OCI-LY7 (cell line): ENCODE results near the gene PLAC1. TPM values are rescaled to one million over a fixed set of nuclear protein-coding genes. Genes with fewer than 3 reads are reported as not detected.

Experiments used
- BruUV-seq: library from RNA; stranded (reverse); fragments of 400-500 nt; replicated peaks from 2 replicates; lab custom pipeline; 2021; lab: Mats Ljungman, UMichigan
- CTCF ChIA-PET: fragments of 300-600 bp; sonication (Branson Sonifier 250); formaldehyde crosslinking; loops from one replicate; lab custom pipeline; 2022; ENCODE audit warnings: antibody characterized with exemption; ENCODE audit not compliant: unreplicated experiment; lab: Charles Lee
- POLR2A ChIA-PET: fragments of 300-600 bp; sonication (Branson Sonifier 250); formaldehyde crosslinking; loops from one replicate; lab custom pipeline; 2022; ENCODE audit warnings: antibody characterized with exemption; lab: Charles Lee
- DNase-seq: peaks from one replicate; pipeline ENCODE4 v3.0.0-alpha.2; 2015; ENCODE audit warnings: low spot score
- H2AFZ ChIP-seq: fragments of 200-600 bp; sonication (generic), shearing (Covaris generic); 2 replicates; pipeline ENCODE4 v1.6.1; 2014; ENCODE audit warnings: mild to moderate bottlenecking, antibody characterized with exemption, low read length, moderate library complexity
- H3K27ac ChIP-seq: fragments of 200-600 bp; sonication (generic); 2 replicates; pipeline ENCODE4 v1.5.1; 2014; ENCODE audit warnings: mixed run types, low read depth, mild to moderate bottlenecking, moderate library complexity, low read length, inconsistent platforms; ENCODE audit not compliant: poor library complexity, severe bottlenecking
- H3K36me3 ChIP-seq: fragments of 200-600 bp; sonication (generic); 2 replicates; pipeline ENCODE4 v1.6.1; 2014; ENCODE audit warnings: mild to moderate bottlenecking, antibody characterized with exemption, low read length, moderate library complexity, mixed read lengths; ENCODE audit not compliant: insufficient read depth
- H3K4me1 ChIP-seq: fragments of 200-600 bp; sonication (generic); 2 replicates; pipeline ENCODE4 v1.5.1; 2014; ENCODE audit warnings: mild to moderate bottlenecking, low read length; ENCODE audit not compliant: insufficient read depth, poor library complexity, severe bottlenecking
- H3K4me2 ChIP-seq: fragments of 200-600 bp; sonication (generic); 2 replicates; pipeline ENCODE4 v1.6.1; 2014; ENCODE audit warnings: mild to moderate bottlenecking, low read length
- H3K4me3 ChIP-seq: fragments of 200-600 bp; sonication (generic); 2 replicates; pipeline ENCODE4 v1.5.1; 2014; ENCODE audit warnings: mild to moderate bottlenecking, low read depth, low read length; ENCODE audit not compliant: poor library complexity, severe bottlenecking
- H3K79me2 ChIP-seq: fragments of 200-600 bp; sonication (generic); 2 replicates; pipeline ENCODE4 v1.6.1; 2016; ENCODE audit warnings: low read depth, mild to moderate bottlenecking, low read length, moderate library complexity, mixed read lengths; ENCODE audit not compliant: insufficient read depth
- H3K9me2 ChIP-seq: fragments of 200-600 bp; sonication (generic); 2 replicates; pipeline ENCODE4 v1.6.1; 2016; ENCODE audit warnings: mild to moderate bottlenecking, low read length, mixed read lengths; ENCODE audit not compliant: insufficient read depth
- H3K9me3 ChIP-seq: fragments of 200-600 bp; sonication (generic); 2 replicates; pipeline ENCODE4 v1.6.1; 2014; ENCODE audit warnings: mild to moderate bottlenecking, mixed run types, low read length, mixed read lengths
- H4K20me1 ChIP-seq: fragments of 200-600 bp; sonication (generic); 2 replicates; pipeline ENCODE4 v1.6.1; 2014; ENCODE audit warnings: mild to moderate bottlenecking, antibody characterized with exemption, low read length, moderate library complexity, mixed read lengths; ENCODE audit not compliant: insufficient read depth
- EZH2phosphoT487 ChIP-seq: fragments of 200-600 bp; sonication (generic); IDR thresholded peaks from 2 replicates; pipeline ENCODE4 v1.6.1; 2018; ENCODE audit warnings: low read depth, borderline replicate concordance, mild to moderate bottlenecking, mixed run types, antibody characterized with exemption, low read length, moderate library complexity, mixed read lengths
- intact Hi-C: fragments of 100-400 bp; cut with micrococcal nuclease; formaldehyde crosslinking; loops from one replicate; pipeline ENCODE4 v1.10.0; 2022; ENCODE audit not compliant: unreplicated experiment
- total RNA-seq, 2 experiments: library from RNA; depleted of rRNA in 1 of 2; stranded (reverse); fragments of >200 nt in 1 of 2; shearing (Covaris generic) in 1 of 2; gene quantifications; 2 replicates each; pipeline ENCODE4 v1.2.3, GENCODE V29; 2014 to 2022
- TF ChIP-seq, protein P1 (sequence below): fragments of 200-600 bp; sonication (generic); conservative IDR thresholded peaks from 2 replicates; pipeline ENCODE4 v1.5.1; 2014; ENCODE audit warnings: mild to moderate bottlenecking, antibody characterized with exemption, low read length, moderate library complexity, mixed read lengths

PLAC1 gene
- total RNA-seq, 2 experiments from 2014 or later: 0.28 TPM; not detected in 1

- no TSS peak for BruUV-seq
- Histone ChIP-seq H2AFZ (no peak overlapping the region), H3K9me2 (no peaks in the 10 kb centered on the region), H3K4me3 (no peak overlapping the region), H4K20me1 (no peaks in the 10 kb centered on the region), H3K9me3 (no peaks in the 10 kb centered on the region), H3K27ac (no peak overlapping the region), H3K4me1 (no peaks in the 10 kb centered on the region), H3K36me3 (no peaks in the 10 kb centered on the region), H3K4me2 (no peak overlapping the region), H3K79me2 (no peaks in the 10 kb centered on the region)
- intact Hi-C loops: no loop called here
- TF ChIP-seq, protein P1, sequence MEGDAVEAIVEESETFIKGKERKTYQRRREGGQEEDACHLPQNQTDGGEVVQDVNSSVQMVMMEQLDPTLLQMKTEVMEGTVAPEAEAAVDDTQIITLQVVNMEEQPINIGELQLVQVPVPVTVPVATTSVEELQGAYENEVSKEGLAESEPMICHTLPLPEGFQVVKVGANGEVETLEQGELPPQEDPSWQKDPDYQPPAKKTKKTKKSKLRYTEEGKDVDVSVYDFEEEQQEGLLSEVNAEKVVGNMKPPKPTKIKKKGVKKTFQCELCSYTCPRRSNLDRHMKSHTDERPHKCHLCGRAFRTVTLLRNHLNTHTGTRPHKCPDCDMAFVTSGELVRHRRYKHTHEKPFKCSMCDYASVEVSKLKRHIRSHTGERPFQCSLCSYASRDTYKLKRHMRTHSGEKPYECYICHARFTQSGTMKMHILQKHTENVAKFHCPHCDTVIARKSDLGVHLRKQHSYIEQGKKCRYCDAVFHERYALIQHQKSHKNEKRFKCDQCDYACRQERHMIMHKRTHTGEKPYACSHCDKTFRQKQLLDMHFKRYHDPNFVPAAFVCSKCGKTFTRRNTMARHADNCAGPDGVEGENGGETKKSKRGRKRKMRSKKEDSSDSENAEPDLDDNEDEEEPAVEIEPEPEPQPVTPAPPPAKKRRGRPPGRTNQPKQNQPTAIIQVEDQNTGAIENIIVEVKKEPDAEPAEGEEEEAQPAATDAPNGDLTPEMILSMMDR: no peak
- TF ChIP-seq EZH2phosphoT487: no peak
- DNase-seq: no peak
- POLR2A ChIA-PET: no interaction called here
- CTCF ChIA-PET: no interaction called here
These were observed 34.7 kb upstream of the PLAC1 start for GRCh38 chrX:134692990-134693389.

DNA sequence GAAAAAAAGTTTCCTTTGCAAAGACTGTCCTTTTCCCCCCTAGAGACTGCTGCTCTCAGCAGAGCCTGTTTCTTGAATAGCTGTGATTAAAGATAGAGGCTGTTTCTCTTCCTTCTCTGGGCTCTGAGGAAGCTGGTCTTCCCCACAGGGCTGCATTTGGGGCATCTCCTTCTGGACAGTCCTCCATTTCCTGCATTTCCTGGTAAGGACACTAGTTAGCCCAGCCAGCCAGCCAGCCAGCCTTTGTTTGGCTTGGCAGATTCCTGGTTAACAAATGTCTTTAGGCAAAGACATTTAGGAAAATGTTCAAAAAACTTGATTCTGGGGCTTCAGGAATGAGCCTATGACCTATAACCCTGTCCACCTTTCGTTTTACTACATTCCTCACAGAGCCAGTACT lies 34.0 kb upstream of the PLAC1 start:
- no peak overlapping the region for H3K4me3 ChIP-seq
- DNase-seq: no peak
- no peaks in the 10 kb centered on the region for H3K79me2 ChIP-seq
- no peak overlapping the region for H3K27ac ChIP-seq
- H3K4me2 ChIP-seq: no peak overlapping the region
- no peaks in the 10 kb centered on the region for H3K36me3 ChIP-seq
- TF ChIP-seq, protein P1: no peak
- TF ChIP-seq EZH2phosphoT487: no peak
- H3K4me1 ChIP-seq: no peaks in the 10 kb centered on the region
- intact Hi-C loops: no loop called here
- no TSS peak for BruUV-seq
- no peaks in the 10 kb centered on the region for H3K9me2 ChIP-seq
- H2AFZ ChIP-seq: no peak overlapping the region
- POLR2A ChIA-PET: interaction anchor here (0.6 kb wide), 1 partner anchor 12 kb away, joined by 3 read pairs; no protein-coding TSS in a partner anchor
- H3K9me3 ChIP-seq: no peaks in the 10 kb centered on the region
- H4K20me1 ChIP-seq: no peaks in the 10 kb centered on the region
- CTCF ChIA-PET: no interaction called here

DNA sequence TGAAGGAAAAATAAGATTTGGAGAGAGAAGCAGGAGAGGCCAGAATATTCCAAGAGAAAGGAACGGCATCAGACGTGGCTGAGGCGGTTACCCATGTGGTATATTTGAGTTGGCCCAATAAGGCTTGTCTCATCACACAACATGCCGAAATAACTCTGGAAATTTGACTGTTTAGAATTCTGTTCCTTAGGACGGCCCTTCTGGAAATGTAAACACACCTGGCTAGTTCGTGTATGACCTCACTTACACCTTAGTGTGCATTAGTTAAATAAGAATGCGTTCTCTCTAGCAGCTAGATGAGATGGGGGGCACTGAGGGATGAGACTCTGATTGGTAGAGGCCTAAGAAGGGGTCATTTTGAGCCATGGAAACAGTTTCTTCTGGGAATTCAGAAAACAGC lies 33.2 kb upstream of the PLAC1 start:
- Histone ChIP-seq H3K9me2 (no peaks in the 10 kb centered on the region), H3K9me3 (no peaks in the 10 kb centered on the region), H2AFZ (no peak overlapping the region), H3K4me3 (no peak overlapping the region), H3K27ac (no peak overlapping the region), H3K4me2 (no peak overlapping the region), H3K36me3 (no peaks in the 10 kb centered on the region), H3K79me2 (no peaks in the 10 kb centered on the region), H3K4me1 (no peaks in the 10 kb centered on the region), H4K20me1 (no peaks in the 10 kb centered on the region)
- TF ChIP-seq, protein P1: no peak
- TF ChIP-seq EZH2phosphoT487: no peak
- intact Hi-C loops: no loop called here
- ChIA-PET POLR2A (interaction anchor here (0.6 kb wide), 1 partner anchor 11 kb away, joined by 3 read pairs; no protein-coding TSS in a partner anchor), CTCF (no interaction called here)
- no TSS peak for BruUV-seq
- DNase-seq: no peak
